Astrocyte of the spinal cord (primary cell): ENCODE results near the gene DRD4.

Experiments
- DNase-seq: peaks from one replicate; pipeline ENCODE4 v3.0.0; 2011; ENCODE audit warnings: low read depth, low spot score
- H3K4me3 ChIP-seq: 2 replicates; pipeline ENCODE4 v1.5.1; 2011; ENCODE audit warnings: low read depth, mild to moderate bottlenecking, low read length, moderate library complexity
- CTCF ChIP-seq: IDR thresholded peaks from 2 replicates; pipeline ENCODE4 v1.5.1; 2012; ENCODE audit warnings: low read depth, mild to moderate bottlenecking, low read length, inconsistent platforms
- in situ Hi-C: cut with HindIII; loops from 2 replicates; pipeline ENCODE4 v1.10.0; 2017; ENCODE audit warnings: low sequenced_read_pairs

Gene DRD4

DNA sequence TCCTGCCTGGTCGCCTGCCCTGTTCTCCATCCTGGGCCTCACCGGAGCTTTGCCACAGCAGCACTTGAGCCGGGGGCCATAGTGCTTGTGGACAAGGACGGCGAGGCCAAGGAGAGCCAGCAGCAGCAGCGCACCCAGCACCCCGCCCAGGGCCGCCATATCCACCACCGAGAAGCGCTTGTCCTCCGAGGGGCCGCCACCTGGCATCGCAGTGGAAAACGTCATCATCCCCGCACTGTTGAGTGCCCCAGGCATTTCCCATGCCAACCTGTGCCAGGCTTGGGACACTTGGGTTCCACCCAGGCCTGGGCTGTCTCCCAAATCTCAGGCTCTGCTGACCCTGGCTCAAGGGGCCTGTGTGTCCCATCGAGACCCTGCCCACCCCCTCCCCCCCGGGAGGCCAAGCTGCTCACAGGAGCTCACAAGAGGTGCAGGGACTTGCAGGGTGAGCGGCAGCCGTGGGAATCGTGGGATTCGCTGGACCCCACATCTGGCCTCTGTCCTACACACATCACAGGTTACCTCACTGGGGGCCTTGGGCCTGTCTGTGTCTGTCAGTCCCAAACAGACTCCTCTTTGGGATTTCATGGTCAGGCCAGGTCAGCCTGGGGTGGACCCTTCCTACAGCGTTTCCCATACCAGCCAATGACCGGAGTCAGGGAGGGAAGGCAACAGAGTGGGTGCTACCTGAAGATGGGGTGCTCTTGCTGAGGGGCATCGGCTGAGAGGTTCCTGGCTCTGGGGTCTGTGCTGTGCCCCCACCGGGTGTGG lies 19.0 kb upstream of the DRD4 start:
- in situ Hi-C loops, result no loop called here
- TF ChIP-seq CTCF, result no peak
- no peak overlapping the region for H3K4me3 ChIP-seq
- DNase-seq, result no peak

- no peak for TF ChIP-seq CTCF
- no peak overlapping the region for H3K4me3 ChIP-seq
- DNase-seq, result no peak
- in situ Hi-C loops, result no loop called here
Measured at GRCh38 chr11:618856-619627, 18.0 kb upstream of the DRD4 start.

DNA sequence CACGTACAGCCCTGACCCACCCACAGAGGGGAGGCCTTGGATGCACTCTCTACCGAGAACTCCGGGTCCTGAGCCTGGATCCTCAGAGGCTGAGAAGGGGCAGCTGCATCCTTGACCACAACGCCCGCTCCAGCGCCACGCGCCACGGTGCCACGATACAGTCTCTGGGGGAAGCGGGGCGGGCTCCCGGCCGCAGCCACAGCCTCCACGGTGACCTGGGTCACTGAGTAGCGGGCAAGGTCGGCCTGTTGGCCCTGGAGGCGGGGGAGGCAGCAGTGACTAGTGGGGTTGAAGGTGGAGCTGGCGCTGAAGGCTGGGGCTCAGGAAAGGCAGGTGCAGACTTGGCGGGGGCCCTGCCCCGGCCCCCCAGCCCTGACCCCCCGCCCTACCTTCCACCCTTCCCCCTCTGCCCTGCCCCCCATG lies 17.4 kb upstream of the DRD4 start:
- TF ChIP-seq CTCF, result no peak
- in situ Hi-C loops, result no loop called here
- H3K4me3 ChIP-seq, result no peak overlapping the region
- DNase-seq, result no peak

DNA sequence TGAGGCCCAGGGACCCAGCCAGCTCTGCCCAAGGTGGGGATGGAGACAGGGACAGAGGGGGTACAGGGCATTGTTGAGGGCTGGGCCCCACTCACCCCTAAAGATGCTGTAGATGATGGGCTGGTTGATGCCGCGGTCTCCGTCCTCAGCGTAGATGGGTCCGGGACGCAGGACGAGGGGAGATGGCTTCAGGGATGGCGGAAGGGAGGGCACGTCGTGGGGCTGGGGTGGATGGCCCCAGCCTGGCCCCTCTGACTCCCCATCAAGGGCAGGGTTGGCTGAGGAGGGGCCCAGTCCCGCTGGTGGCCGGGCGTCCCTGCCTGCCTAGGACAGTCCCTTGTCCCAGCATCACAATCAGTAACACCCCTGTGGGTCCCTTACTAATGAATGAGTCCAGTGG lies 16.9 kb upstream of the DRD4 start:
- no peak for DNase-seq
- in situ Hi-C loops, result no loop called here
- TF ChIP-seq CTCF, result no peak
- H3K4me3 ChIP-seq, result no peak overlapping the region

DNA sequence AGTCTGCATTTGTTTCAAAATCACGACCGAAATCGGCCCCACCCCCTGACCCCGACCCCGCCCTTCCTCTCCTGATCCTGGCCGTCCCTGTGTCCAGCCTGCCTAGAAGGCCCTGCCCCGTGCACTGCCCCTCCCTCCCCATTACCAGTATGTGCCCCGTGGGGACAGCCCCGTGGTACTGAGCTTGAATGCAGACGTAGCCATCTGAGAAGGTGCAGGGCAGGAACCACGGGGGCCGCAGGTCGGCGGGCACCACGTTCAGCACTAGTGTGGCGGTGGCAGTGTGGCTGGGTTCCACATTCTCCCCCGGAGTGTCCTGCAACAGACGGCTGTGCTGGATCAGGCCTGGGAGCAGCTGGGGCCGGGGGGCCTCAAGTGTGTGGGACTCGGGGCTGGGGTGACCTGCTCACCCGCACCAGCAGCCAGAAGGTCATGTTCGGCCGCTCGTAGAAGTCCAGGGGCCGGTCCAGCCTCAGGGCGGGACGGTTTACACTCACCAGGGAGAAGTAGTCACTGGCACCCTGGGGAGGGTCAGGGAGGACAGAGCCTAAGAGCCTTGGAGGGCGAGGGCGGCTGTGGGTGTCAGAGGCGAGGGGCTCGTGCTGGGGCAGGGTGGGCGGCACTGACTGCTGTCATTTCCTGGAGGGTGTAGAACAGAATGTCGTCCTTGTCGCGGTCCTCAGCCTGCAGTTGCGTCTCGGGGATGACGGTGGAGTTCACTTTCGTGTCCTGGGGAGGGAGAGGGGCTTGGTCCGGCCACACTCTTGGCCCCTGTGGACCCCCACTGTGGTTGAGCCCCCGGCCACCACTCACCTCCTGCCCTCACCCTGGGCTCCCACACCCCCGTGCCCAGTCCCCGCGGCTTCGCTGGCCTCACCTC lies 15.9 kb upstream of the DRD4 start:
- in situ Hi-C loops, result no loop called here
- no peak for DNase-seq

More for the DNA sequence above, 15.9 kb upstream of the DRD4 start:
- H3K4me3 ChIP-seq, result no peak overlapping the region
- TF ChIP-seq CTCF, result no peak
